A549 (cell line): Measurements from ENCODE around the gene PPP4R1. TPM values are rescaled to one million over a fixed set of nuclear protein-coding genes. Genes with fewer than 3 reads are reported as not detected.

Experiments used
- ATAC-seq, 2 experiments: fragments of 200-7000 bp in 1 of 2; fragments of >200 bp in 1 of 2; cut with Nextera tagmentation in 1 of 2; cut with Tn5 transposase in 1 of 2; 3 replicates each; pipeline versions ENCODE4 v1.8.0 to v1.9.1; 2018 to 2020; ENCODE audit warnings: mild to moderate bottlenecking in 1 of 2, moderate library complexity in 1 of 2
- CTCF ChIA-PET: fragments of 300-600 bp; sonication (Branson Sonifier 250); formaldehyde crosslinking; extraction: SDS; loops from one replicate; lab custom pipeline; 2021; ENCODE audit warnings: antibody characterized with exemption, inconsistent platforms; lab: Yijun Ruan, JAX
- POLR2A ChIA-PET: fragments of 350-600 bp; formaldehyde crosslinking; extraction: SDS; loops from one replicate; lab custom pipeline; 2021; ENCODE audit warnings: antibody characterized with exemption, inconsistent platforms; lab: Yijun Ruan, JAX
- DNase-seq, 2 experiments: peaks; one replicate each; pipeline versions ENCODE4 v3.0.0 to v3.0.0-alpha.2; 2011 to 2016; ENCODE audit warnings: low read depth in 1 of 2, low spot score in 1 of 2
- FAIRE-seq: peaks from 2 replicates; lab custom pipeline; 2011; peaks lifted over from hg19 to GRCh38; lab: Jason Lieb, UNC
- H3K27ac ChIP-seq, 2 experiments: fragments of >200 bp; sonication (Bioruptor Twin); formaldehyde crosslinking; 3 replicates each; pipeline ENCODE4 v1.5.1; 2016 to 2017
- H3K4me1 ChIP-seq: fragments of >200 bp; sonication (Bioruptor Twin); formaldehyde crosslinking; 3 replicates; pipeline ENCODE4 v1.6.1; 2016
- H3K4me2 ChIP-seq: fragments of >200 bp; sonication (Bioruptor Twin); formaldehyde crosslinking; 3 replicates; pipeline ENCODE4 v1.6.1; 2016
- H3K4me3 ChIP-seq: fragments of >200 bp; sonication (Bioruptor Twin); formaldehyde crosslinking; 3 replicates; pipeline ENCODE4 v1.5.1; 2016
- H3K9me3 ChIP-seq: fragments of >200 bp; sonication (Bioruptor Twin); formaldehyde crosslinking; 3 replicates; pipeline ENCODE4 v1.6.1; 2016
- BCL3 ChIP-seq: fragments of >200 bp; sonication (Bioruptor Twin); formaldehyde crosslinking; IDR thresholded peaks from 3 replicates; pipeline ENCODE4 v1.6.1; 2016
- BHLHE40 ChIP-seq: IDR thresholded peaks from 2 replicates; pipeline ENCODE4 v1.6.1; 2012; ENCODE audit warnings: low read depth, low read length, inconsistent platforms
- CBX8 ChIP-seq: fragments of 200-600 bp; sonication (generic); IDR thresholded peaks from 2 replicates; pipeline ENCODE4 v1.6.1; 2016
- CHD2 ChIP-seq: fragments of 150-350 bp; IDR thresholded peaks from 2 replicates; pipeline ENCODE4 v1.6.1; 2014; ENCODE audit warnings: low read length; ENCODE audit not compliant: partially characterized antibody
- CHD4 ChIP-seq: fragments of 200-600 bp; sonication (generic); IDR thresholded peaks from 2 replicates; pipeline ENCODE4 v1.6.1; 2016; ENCODE audit warnings: antibody characterized with exemption, mild to moderate bottlenecking, borderline replicate concordance
- EHF ChIP-seq: fragments of 250-450 bp; sonication (Bioruptor Pico); IDR thresholded peaks from 2 replicates; pipeline ENCODE4 v1.5.0; 2020; ENCODE audit warnings: mild to moderate bottlenecking
- ESRRA ChIP-seq: fragments of 150-350 bp; IDR thresholded peaks from 2 replicates; pipeline ENCODE4 v1.6.1; 2014; ENCODE audit warnings: mild to moderate bottlenecking, low read length, borderline replicate concordance
- FOSB ChIP-seq: fragments of 250-450 bp; sonication (Bioruptor Pico); IDR thresholded peaks from 2 replicates; pipeline ENCODE4 v1.5.0; 2020; ENCODE audit warnings: mild to moderate bottlenecking, moderate library complexity
- FOSL2 ChIP-seq, 2 experiments: fragments of 450-650 bp in 1 of 2; fragments of >200 bp in 1 of 2; sonication (Bioruptor Twin) in 1 of 2; formaldehyde crosslinking; IDR thresholded peaks; 2 replicates each; pipeline versions ENCODE4 v1.5.0 to v1.6.1; 2016 to 2020; ENCODE audit warnings: mild to moderate bottlenecking in 1 of 2, moderate library complexity in 1 of 2
- FOXS1 ChIP-seq: fragments of 250-450 bp; sonication (Bioruptor Pico); IDR thresholded peaks from 2 replicates; pipeline ENCODE4 v1.5.0; 2020; ENCODE audit warnings: mild to moderate bottlenecking, moderate library complexity
- GATA3 ChIP-seq: IDR thresholded peaks from 2 replicates; pipeline ENCODE4 v1.6.1; 2012; ENCODE audit warnings: borderline replicate concordance
- HES2 ChIP-seq: fragments of >200 bp; sonication (Bioruptor Twin); formaldehyde crosslinking; IDR thresholded peaks from 2 replicates; pipeline ENCODE4 v1.6.1; 2016
- HEYL ChIP-seq: fragments of 250-450 bp; sonication (Bioruptor Pico); IDR thresholded peaks from 2 replicates; pipeline ENCODE4 v1.8.0; 2021; ENCODE audit warnings: mild to moderate bottlenecking, moderate library complexity
- JUNB ChIP-seq: fragments of >200 bp; sonication (Bioruptor Twin); formaldehyde crosslinking; IDR thresholded peaks from 2 replicates; pipeline ENCODE4 v1.6.1; 2016
- KDM1A ChIP-seq: fragments of 200-600 bp; sonication (generic); IDR thresholded peaks from 2 replicates; pipeline ENCODE4 v1.6.1; 2016; ENCODE audit warnings: low read depth, mild to moderate bottlenecking
- KDM5A ChIP-seq: fragments of 200-600 bp; sonication (generic); IDR thresholded peaks from 2 replicates; pipeline ENCODE4 v1.6.1; 2016; ENCODE audit warnings: antibody characterized with exemption, mild to moderate bottlenecking
- MAX ChIP-seq: IDR thresholded peaks from 2 replicates; pipeline ENCODE4 v1.6.1; 2012
- NFE2L2 ChIP-seq: fragments of 150-350 bp; conservative IDR thresholded peaks from 2 replicates; pipeline ENCODE4 v1.6.1; 2014; ENCODE audit warnings: low read length
- NPAS2 ChIP-seq: fragments of 250-450 bp; sonication (Bioruptor Pico); IDR thresholded peaks from 2 replicates; pipeline ENCODE4 v1.8.0; 2022; ENCODE audit warnings: mild to moderate bottlenecking, moderate library complexity, borderline replicate concordance
- NR3C1 ChIP-seq: fragments of >200 bp; sonication (Bioruptor Twin); formaldehyde crosslinking; IDR thresholded peaks from 3 replicates; pipeline ENCODE4 v1.6.1; 2017
- PHF8 ChIP-seq: fragments of 200-600 bp; sonication (generic); IDR thresholded peaks from 2 replicates; pipeline ENCODE4 v1.6.1; 2016; ENCODE audit warnings: low read depth, mild to moderate bottlenecking, antibody characterized with exemption, moderate library complexity, borderline replicate concordance
- POLR2A ChIP-seq: IDR thresholded peaks from 2 replicates; pipeline ENCODE4 v1.6.1; 2012; ENCODE audit warnings: mild to moderate bottlenecking, low read length
- RARB ChIP-seq: fragments of 250-450 bp; sonication (Bioruptor Pico); IDR thresholded peaks from 2 replicates; pipeline ENCODE4 v1.8.0; 2021; ENCODE audit warnings: mild to moderate bottlenecking, moderate library complexity
- RFX5 ChIP-seq: fragments of 450-650 bp; IDR thresholded peaks from 2 replicates; pipeline ENCODE4 v1.7.1; 2014; ENCODE audit warnings: antibody characterized with exemption, mild to moderate bottlenecking, moderate library complexity
- RNF2 ChIP-seq: fragments of 200-600 bp; sonication (generic); IDR thresholded peaks from 2 replicates; pipeline ENCODE4 v1.6.1; 2016; ENCODE audit warnings: low read depth, mild to moderate bottlenecking, antibody characterized with exemption, moderate library complexity, borderline replicate concordance
- SMC3 ChIP-seq: fragments of >200 bp; sonication (Bioruptor Twin); formaldehyde crosslinking; IDR thresholded peaks from 3 replicates; pipeline ENCODE4 v1.6.1; 2018; ENCODE audit warnings: inconsistent platforms
- SREBF2 ChIP-seq: fragments of 450-650 bp; IDR thresholded peaks from 2 replicates; pipeline ENCODE4 v1.6.1; 2014; ENCODE audit warnings: mild to moderate bottlenecking, moderate library complexity
- TFCP2L1 ChIP-seq: fragments of 250-450 bp; sonication (Bioruptor Pico); IDR thresholded peaks from 2 replicates; pipeline ENCODE4 v1.5.0; 2021; ENCODE audit warnings: mild to moderate bottlenecking
- ZC3H11A ChIP-seq: fragments of 450-650 bp; IDR thresholded peaks from 2 replicates; pipeline ENCODE4 v1.6.1; 2014; ENCODE audit warnings: antibody characterized with exemption, mild to moderate bottlenecking
- ZNF302 ChIP-seq: fragments of 250-450 bp; sonication (Bioruptor Pico); IDR thresholded peaks from 2 replicates; pipeline ENCODE4 v1.9.0; 2021; ENCODE audit warnings: inconsistent platforms, mild to moderate bottlenecking, moderate library complexity
- ZSCAN20 ChIP-seq: fragments of 250-450 bp; sonication (Bioruptor Pico); IDR thresholded peaks from 2 replicates; pipeline ENCODE4 v1.8.0; 2022; ENCODE audit warnings: mild to moderate bottlenecking, moderate library complexity
- WGBS: methylation state at CpG from one replicate; pipeline ENCODE4 v1.1.6; 2017; ENCODE audit errors: missing lambda C conversion rate; 5-methylcytosine and 5-hydroxymethylcytosine counted together
- polyA plus RNA-seq, 4 experiments: library from polyadenylated mRNA; depleted of rRNA in 3 of 4; stranded (reverse); fragments of >200 nt; fragmentation: RNase III in 1 of 4; extraction: RNeasy Plus Mini Kit Qiagen cat#74134 plus additional on column Dnase treatment in 1 of 4; gene quantifications; 2 replicates in 3 of 4; 3 replicates in 1 of 4; pipeline ENCODE4 v1.2.3, GENCODE V29; 2011 to 2017
- TF ChIP-seq, protein P1 (sequence below): fragments of 200-600 bp; sonication (generic); IDR thresholded peaks from 2 replicates; pipeline ENCODE4 v1.6.1; 2016; ENCODE audit warnings: antibody characterized with exemption, mild to moderate bottlenecking, moderate library complexity

The PPP4R1 gene
- polyA plus RNA-seq, 2 of the 4 experiments (the other 2 are of a cell fraction) = 40.1 to 97.3 TPM

GRCh38 chr18:9507565-9508088, 106.7 kb downstream of the PPP4R1 start:
- H3K4me1 ChIP-seq = no peaks in the 10 kb centered on the region
- 73% methylated on average over 2 of the region's 2 CpGs for WGBS
- ChIA-PET CTCF (no interaction called here), POLR2A (no interaction called here)
- TF ChIP-seq TFCP2L1 (CRISPR knock-in tag) = no peak
- TF ChIP-seq MAX = no peak
- no peak for TF ChIP-seq PHF8
- TF ChIP-seq NFE2L2 = no peak
- no peak for TF ChIP-seq NPAS2 (CRISPR knock-in tag)
- TF ChIP-seq SMC3 = no peak
- TF ChIP-seq, protein P1, sequence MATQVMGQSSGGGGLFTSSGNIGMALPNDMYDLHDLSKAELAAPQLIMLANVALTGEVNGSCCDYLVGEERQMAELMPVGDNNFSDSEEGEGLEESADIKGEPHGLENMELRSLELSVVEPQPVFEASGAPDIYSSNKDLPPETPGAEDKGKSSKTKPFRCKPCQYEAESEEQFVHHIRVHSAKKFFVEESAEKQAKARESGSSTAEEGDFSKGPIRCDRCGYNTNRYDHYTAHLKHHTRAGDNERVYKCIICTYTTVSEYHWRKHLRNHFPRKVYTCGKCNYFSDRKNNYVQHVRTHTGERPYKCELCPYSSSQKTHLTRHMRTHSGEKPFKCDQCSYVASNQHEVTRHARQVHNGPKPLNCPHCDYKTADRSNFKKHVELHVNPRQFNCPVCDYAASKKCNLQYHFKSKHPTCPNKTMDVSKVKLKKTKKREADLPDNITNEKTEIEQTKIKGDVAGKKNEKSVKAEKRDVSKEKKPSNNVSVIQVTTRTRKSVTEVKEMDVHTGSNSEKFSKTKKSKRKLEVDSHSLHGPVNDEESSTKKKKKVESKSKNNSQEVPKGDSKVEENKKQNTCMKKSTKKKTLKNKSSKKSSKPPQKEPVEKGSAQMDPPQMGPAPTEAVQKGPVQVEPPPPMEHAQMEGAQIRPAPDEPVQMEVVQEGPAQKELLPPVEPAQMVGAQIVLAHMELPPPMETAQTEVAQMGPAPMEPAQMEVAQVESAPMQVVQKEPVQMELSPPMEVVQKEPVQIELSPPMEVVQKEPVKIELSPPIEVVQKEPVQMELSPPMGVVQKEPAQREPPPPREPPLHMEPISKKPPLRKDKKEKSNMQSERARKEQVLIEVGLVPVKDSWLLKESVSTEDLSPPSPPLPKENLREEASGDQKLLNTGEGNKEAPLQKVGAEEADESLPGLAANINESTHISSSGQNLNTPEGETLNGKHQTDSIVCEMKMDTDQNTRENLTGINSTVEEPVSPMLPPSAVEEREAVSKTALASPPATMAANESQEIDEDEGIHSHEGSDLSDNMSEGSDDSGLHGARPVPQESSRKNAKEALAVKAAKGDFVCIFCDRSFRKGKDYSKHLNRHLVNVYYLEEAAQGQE = no peak
- no peak for TF ChIP-seq CHD2
- TF ChIP-seq JUNB = no peak
- TF ChIP-seq HES2 = no peak
- no peak for TF ChIP-seq CHD4
- no peak for TF ChIP-seq CBX8
- TF ChIP-seq KDM5A = no peak
- TF ChIP-seq KDM1A = no peak
- TF ChIP-seq SREBF2 = no peak
- TF ChIP-seq ZC3H11A = no peak
- TF ChIP-seq FOSB = no peak
- no peak for TF ChIP-seq ZNF302 (CRISPR knock-in tag)
- no peak for TF ChIP-seq RNF2
- no peak for TF ChIP-seq ESRRA
- H3K9me3 ChIP-seq = no peaks in the 10 kb centered on the region
- FAIRE-seq (no peak), DNase-seq (no peak), ATAC-seq (no peak)
- H3K4me3 ChIP-seq = no peak overlapping the region
- no peak overlapping the region for H3K27ac ChIP-seq
- H3K4me2 ChIP-seq = no peak overlapping the region

DNA sequence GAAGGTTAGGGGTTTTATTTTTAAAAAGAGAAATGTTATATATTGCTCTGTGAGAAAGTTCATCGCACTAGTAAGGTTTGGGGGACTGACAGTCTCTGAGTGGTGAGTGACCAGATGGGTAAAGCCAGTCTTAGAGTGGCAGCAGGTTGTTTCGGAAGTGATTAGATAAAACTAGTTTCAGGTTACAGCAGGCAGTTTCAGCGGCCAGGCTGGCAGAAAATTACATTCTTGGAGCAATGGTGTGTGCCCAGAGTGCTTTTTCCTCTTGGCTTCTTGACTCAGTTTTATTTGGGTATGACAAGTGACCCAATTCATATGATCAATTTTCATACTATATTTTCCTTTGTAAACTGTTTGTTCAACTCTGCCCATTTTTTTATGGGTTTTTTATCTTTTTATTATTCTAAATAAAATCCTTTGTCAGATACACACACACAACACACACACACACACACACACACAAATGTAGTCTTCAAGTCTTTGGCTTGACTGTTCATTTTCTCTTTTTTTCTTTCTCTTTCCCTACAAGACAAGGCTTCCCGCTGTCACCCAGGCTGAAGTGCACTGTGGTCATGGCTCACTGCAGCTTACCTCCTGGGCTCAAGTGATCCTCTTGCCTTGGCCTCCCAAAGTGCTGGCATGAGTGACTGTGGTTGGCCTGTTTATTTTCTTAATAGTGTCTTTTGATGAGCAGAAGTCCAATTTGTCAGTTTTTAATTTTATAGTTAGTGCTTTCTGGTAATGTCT, 108.1 kb downstream of the PPP4R1 start:
- 87% methylated on average over 4 of the region's 4 CpGs for WGBS
- no peak overlapping the region for H3K4me2 ChIP-seq
- CTCF ChIA-PET = interaction anchor here (0.7 kb wide), 1 partner anchor 28 kb away, joined by 3 read pairs; no protein-coding TSS in a partner anchor
- no peak for TF ChIP-seq RFX5
- TF ChIP-seq ZSCAN20 (CRISPR knock-in tag) = no peak
- no peak for TF ChIP-seq FOSL2 (IDR thresholded peaks at IDR 0.05)
- no peak for TF ChIP-seq FOSL2 (CRISPR knock-in tag; IDR thresholded peaks at IDR 0.05)
- TF ChIP-seq SREBF2 = no peak
- TF ChIP-seq, protein P1 = no peak
- TF ChIP-seq NR3C1 = no peak
- no peak for TF ChIP-seq EHF
- no peak for TF ChIP-seq BHLHE40
- TF ChIP-seq GATA3 = no peak
- no peak for TF ChIP-seq FOXS1 (CRISPR knock-in tag)
- no peak for TF ChIP-seq KDM1A
- no peak for TF ChIP-seq ZNF302 (CRISPR knock-in tag)
- no peak for TF ChIP-seq BCL3
- no peak for TF ChIP-seq POLR2A
- TF ChIP-seq RARB (CRISPR knock-in tag) = no peak
- no peak for TF ChIP-seq HEYL

More for the DNA sequence above, 108.1 kb downstream of the PPP4R1 start:
- no peak overlapping the region for H3K27ac ChIP-seq
- no peak for DNase-seq
- no peak for FAIRE-seq
- POLR2A ChIA-PET = no interaction called here
- no peaks in the 10 kb centered on the region for H3K4me1 ChIP-seq
- H3K4me3 ChIP-seq = no peak overlapping the region
- H3K9me3 ChIP-seq = no peaks in the 10 kb centered on the region
- no peak for ATAC-seq
